RWPE1 (cell line): ENCODE results near the gene STK24.
A peak's percentile ranks its signal among the peaks of the same experiment; 100 is the strongest.

Experiments
- CTCF ChIA-PET: fragments of 350-600 bp; sonication (Branson Sonifier 250); formaldehyde crosslinking; extraction: SDS; loops from one replicate; lab custom pipeline; 2021; lab: Yijun Ruan, JAX
- POLR2A ChIA-PET: fragments of 400-600 bp; formaldehyde crosslinking; extraction: SDS; loops from one replicate; lab custom pipeline; 2020; ENCODE audit warnings: antibody characterized with exemption; ENCODE audit not compliant: low non-redundant PET; lab: Yijun Ruan, JAX
- DNase-seq: peaks from one replicate; pipeline ENCODE4 v3.0.0; 2012; ENCODE audit warnings: low spot score
- H3K27ac ChIP-seq: fragments of 450-650 bp; 2 replicates; pipeline ENCODE4 v1.5.1; 2017
- CTCF ChIP-seq: fragments of 450-650 bp; conservative IDR thresholded peaks from 2 replicates; pipeline ENCODE4 v1.5.1; 2017; ENCODE audit warnings: low read depth, mild to moderate bottlenecking

STK24 gene

GRCh38 chr13:98536729-98537128 is 40.2 kb downstream of the STK24 start:
- POLR2A ChIA-PET = no interaction called here
- no peak for TF ChIP-seq CTCF
- CTCF ChIA-PET = interaction anchor here (0.6 kb wide), 1 partner anchor 53 kb away, joined by 6 read pairs; no protein-coding TSS in a partner anchor
- no peak for DNase-seq
- peak overlapping the region; percentile 58 for H3K27ac ChIP-seq

GRCh38 chr13:98535501-98536354 is 41.2 kb downstream of the STK24 start:
- CTCF ChIA-PET = interaction anchor here (0.6 kb wide), 2 partner anchors 51 to 162 kb away, joined by 3 read pairs; no protein-coding TSS in a partner anchor
- H3K27ac ChIP-seq = peak overlapping the region; percentile 58
- no peak for TF ChIP-seq CTCF
- POLR2A ChIA-PET = no interaction called here
- peak; percentile 50 for DNase-seq

- ChIA-PET POLR2A (no interaction called here), CTCF (interaction anchor here (0.6 kb wide), 1 partner anchor 505 kb away, joined by 4 read pairs; no protein-coding TSS in a partner anchor)
- H3K27ac ChIP-seq = peak overlapping the region; percentile 42; the same call in 1 of the 2 replicates
- DNase-seq = no peak
- no peak for TF ChIP-seq CTCF
These were observed 42.1 kb downstream of the STK24 start for GRCh38 chr13:98534821-98535220.

- H3K27ac ChIP-seq = no peak overlapping the region
- no peak for TF ChIP-seq CTCF
- CTCF ChIA-PET = interaction anchor here (0.6 kb wide), 1 partner anchor 12 kb away, joined by 6 read pairs; no protein-coding TSS in a partner anchor
- POLR2A ChIA-PET = no interaction called here
- DNase-seq = no peak
These were observed 43.0 kb downstream of the STK24 start for GRCh38 chr13:98533912-98534311.

- CTCF ChIA-PET = interaction anchor here (1.0 kb wide), 1 partner anchor 47 kb away, joined by 3 read pairs; no protein-coding TSS in a partner anchor
- DNase-seq = no peak
- POLR2A ChIA-PET = no interaction called here
- H3K27ac ChIP-seq = no peak overlapping the region
- no peak for TF ChIP-seq CTCF
These were observed 44.7 kb downstream of the STK24 start for GRCh38 chr13:98532254-98532653.

- CTCF ChIA-PET = interaction anchor here (0.6 kb wide), 1 partner anchor 304 kb away, joined by 3 read pairs; no protein-coding TSS in a partner anchor
- H3K27ac ChIP-seq = no peak overlapping the region
- no peak for TF ChIP-seq CTCF
- DNase-seq = no peak
- POLR2A ChIA-PET = no interaction called here
These were observed 46.7 kb downstream of the STK24 start for GRCh38 chr13:98530217-98530616.
